ENCODE data around the gene FGF9. TPM values are rescaled to one million over a fixed set of nuclear protein-coding genes. Genes with fewer than 3 reads are reported as not detected.

FGF9 gene
- total RNA-seq, 4 donors from 2014 or later: 0.76 TPM; not detected in 3

DNA sequence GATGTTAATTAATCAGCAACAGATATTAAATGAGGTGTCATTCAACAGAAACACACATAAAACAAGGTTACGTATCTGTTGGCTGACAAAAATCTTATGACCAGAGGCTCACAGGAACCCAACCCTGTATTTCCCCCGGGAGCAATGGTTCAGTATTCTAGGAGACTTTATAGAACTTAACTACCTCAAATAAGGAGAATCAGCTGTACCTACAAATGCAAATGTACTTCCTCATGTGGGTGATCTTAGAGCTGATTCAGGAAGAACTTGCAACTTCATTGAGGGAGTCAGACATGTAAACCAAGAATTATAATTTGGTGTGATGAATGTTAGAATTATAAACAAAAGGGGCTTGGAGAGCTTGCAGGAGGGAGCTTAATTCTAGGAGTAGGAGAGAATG, 20.1 kb downstream of the FGF9 start:
- H3K4me3 ChIP-seq: no peak overlapping the region
- H3K27me3 ChIP-seq: peaks cover 0 to 25% (median 0%) of the 10 kb centered on the region in 4 donors
- DNase-seq: no peak
- H3K36me3 ChIP-seq: no peaks in the 10 kb centered on the region
- H3K4me1 ChIP-seq: no peaks in the 10 kb centered on the region
- no peaks in the 10 kb centered on the region for H3K9me3 ChIP-seq
- 77 to 84% methylated on average over 2 of the region's 2 CpGs for WGBS, 2 donors
- no peak overlapping the region for H3K27ac ChIP-seq
- intact Hi-C loops (cut with DNase I): no loop called here
- TF ChIP-seq, protein P1, sequence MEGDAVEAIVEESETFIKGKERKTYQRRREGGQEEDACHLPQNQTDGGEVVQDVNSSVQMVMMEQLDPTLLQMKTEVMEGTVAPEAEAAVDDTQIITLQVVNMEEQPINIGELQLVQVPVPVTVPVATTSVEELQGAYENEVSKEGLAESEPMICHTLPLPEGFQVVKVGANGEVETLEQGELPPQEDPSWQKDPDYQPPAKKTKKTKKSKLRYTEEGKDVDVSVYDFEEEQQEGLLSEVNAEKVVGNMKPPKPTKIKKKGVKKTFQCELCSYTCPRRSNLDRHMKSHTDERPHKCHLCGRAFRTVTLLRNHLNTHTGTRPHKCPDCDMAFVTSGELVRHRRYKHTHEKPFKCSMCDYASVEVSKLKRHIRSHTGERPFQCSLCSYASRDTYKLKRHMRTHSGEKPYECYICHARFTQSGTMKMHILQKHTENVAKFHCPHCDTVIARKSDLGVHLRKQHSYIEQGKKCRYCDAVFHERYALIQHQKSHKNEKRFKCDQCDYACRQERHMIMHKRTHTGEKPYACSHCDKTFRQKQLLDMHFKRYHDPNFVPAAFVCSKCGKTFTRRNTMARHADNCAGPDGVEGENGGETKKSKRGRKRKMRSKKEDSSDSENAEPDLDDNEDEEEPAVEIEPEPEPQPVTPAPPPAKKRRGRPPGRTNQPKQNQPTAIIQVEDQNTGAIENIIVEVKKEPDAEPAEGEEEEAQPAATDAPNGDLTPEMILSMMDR (IDR thresholded peaks at IDR 0.05): no peak
- TF ChIP-seq POLR2A (IDR thresholded peaks at IDR 0.05): no peak

DNA sequence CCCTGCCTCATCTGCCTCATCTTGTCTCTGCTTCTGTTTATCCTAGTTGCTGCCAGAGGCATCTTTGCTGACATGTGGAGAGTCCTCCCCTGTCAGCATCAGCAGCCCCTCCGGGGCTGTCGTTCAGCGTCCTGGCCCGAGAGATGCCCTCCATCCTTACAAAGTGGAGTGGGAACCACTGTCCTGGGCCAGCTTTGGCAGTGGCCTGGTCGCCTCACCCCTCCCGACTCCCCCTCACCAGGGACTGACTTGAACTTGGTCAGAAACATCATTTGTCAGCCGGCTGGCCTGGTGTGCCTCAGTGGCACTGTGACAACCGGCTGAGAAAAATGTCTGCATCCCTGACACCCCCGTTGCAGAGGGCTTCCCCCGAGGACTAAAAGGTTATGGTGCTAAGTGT, 20.6 kb downstream of the FGF9 start:
- TF ChIP-seq POLR2A (IDR thresholded peaks at IDR 0.05): no peak
- TF ChIP-seq, protein P1 (IDR thresholded peaks at IDR 0.05): no peak
- 80 to 85% methylated on average over 7 to 10 of the region's 10 CpGs for WGBS, 2 donors
- DNase-seq: no peak
- peaks cover 0 to 25% (median 0%) of the 10 kb centered on the region in 4 donors for H3K27me3 ChIP-seq
- H3K9me3 ChIP-seq: no peaks in the 10 kb centered on the region
- no peaks in the 10 kb centered on the region for H3K36me3 ChIP-seq
- no peaks in the 10 kb centered on the region for H3K4me1 ChIP-seq
- intact Hi-C loops (cut with DNase I): no loop called here
- no peak overlapping the region for H3K4me3 ChIP-seq
- no peak overlapping the region for H3K27ac ChIP-seq

DNA sequence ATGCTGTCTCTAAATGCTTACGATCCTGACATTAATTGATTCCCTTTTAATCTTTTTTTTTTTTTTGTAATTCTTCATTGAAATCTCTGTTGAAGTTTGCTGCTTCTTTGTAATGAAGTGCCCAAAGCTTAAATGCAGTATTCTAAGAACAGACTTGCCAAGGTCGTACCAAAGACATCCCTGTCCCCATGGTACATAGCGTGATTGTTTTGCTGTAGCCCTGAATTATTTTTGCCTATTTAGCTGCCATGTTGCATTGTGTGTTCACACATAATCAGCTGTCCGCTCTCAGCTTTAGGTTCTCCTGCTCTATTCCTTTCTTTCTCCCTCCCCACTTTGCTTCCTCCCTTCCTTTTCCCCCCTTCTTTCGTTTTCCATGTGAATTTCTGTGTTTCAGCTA, 21.1 kb downstream of the FGF9 start:
- no peaks in the 10 kb centered on the region for H3K36me3 ChIP-seq
- H3K4me1 ChIP-seq: no peaks in the 10 kb centered on the region
- WGBS, 2 donors: 79 to 80% methylated on average over 5 of the region's 5 CpGs
- no peak for DNase-seq
- H3K27me3 ChIP-seq: peaks cover 0 to 25% (median 0%) of the 10 kb centered on the region in 4 donors
- no peak overlapping the region for H3K27ac ChIP-seq
- H3K9me3 ChIP-seq: no peaks in the 10 kb centered on the region
- no peak overlapping the region for H3K4me3 ChIP-seq
- TF ChIP-seq, protein P1 (IDR thresholded peaks at IDR 0.05): no peak
- intact Hi-C loops (cut with DNase I): no loop called here

DNA sequence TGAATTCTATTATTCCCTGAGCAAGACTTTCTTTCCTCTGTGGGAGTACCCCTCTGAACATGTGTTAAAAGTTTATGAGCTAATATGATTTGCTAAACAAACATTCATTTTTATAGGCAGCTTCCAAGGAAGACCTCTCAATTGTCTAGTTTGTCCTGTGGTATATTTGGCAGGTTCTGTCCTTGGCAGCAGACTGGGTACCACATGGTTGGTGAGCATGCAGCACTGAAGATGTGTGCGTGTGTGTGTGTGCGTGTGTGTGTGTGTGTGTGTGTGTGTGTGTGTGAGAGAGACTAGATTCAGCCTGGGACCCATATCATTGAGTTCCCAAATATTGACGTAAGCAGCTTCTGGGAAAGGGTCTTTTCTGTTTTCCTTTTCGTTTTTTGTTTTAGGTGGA, 24.0 kb downstream of the FGF9 start:
- intact Hi-C loops (cut with DNase I): no loop called here
- Histone ChIP-seq H3K27ac (no peak overlapping the region), H3K4me1 (no peaks in the 10 kb centered on the region), H3K9me3 (no peaks in the 10 kb centered on the region), H3K27me3 (peaks cover 0 to 26% (median 0%) of the 10 kb centered on the region in 4 donors), H3K36me3 (no peaks in the 10 kb centered on the region), H3K4me3 (no peak overlapping the region)
- 84 to 88% methylated on average over 4 of the region's 4 CpGs for WGBS, 2 donors
- TF ChIP-seq POLR2A (IDR thresholded peaks at IDR 0.05): no peak
- TF ChIP-seq, protein P1 (IDR thresholded peaks at IDR 0.05): no peak
- no peak for DNase-seq

DNA sequence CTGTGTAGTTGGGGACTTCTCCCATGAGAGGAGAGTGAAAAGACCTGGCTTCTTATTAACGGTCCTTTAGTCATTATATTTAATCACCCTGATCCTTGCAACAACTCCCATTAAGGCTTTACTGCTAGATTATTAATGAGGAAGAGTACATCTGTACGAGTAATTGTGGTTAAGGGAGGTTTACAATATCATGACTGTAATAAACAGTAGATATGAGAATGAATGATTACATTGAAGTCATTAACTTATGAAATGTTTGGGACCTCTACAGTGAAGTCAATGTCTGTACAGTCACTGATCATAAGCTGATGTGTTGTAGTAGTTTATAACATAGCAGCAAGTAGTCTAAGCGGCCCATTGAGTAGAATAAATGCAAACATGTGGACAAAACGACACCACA, 24.7 kb downstream of the FGF9 start:
- Histone ChIP-seq H3K4me3 (no peak overlapping the region), H3K27me3 (peaks cover 0 to 25% (median 0%) of the 10 kb centered on the region in 4 donors), H3K4me1 (no peaks in the 10 kb centered on the region), H3K27ac (no peak overlapping the region), H3K36me3 (no peaks in the 10 kb centered on the region), H3K9me3 (no peaks in the 10 kb centered on the region)
- DNase-seq: no peak
- intact Hi-C loops (cut with DNase I): no loop called here
- 57 to 81% methylated on average over 4 of the region's 4 CpGs for WGBS, 2 donors
- TF ChIP-seq, protein P1 (IDR thresholded peaks at IDR 0.05): no peak
- TF ChIP-seq POLR2A (IDR thresholded peaks at IDR 0.05): no peak
